Fibroblast of skin of abdomen (primary cell): ENCODE results near the gene MAP3K8. TPM values are rescaled to one million over a fixed set of nuclear protein-coding genes. Genes with fewer than 3 reads are reported as not detected.

ENCODE experiments used
- DNase-seq: peaks from one replicate; pipeline ENCODE4 v3.0.0-alpha.2; 2013
- polyA plus RNA-seq, 2 experiments: library from polyadenylated mRNA; unstranded; fragments of 120-200 nt; gene quantifications; one replicate each; pipeline ENCODE4 v1.2.1, GENCODE V29; 2013; ENCODE audit not compliant: insufficient read length in 2 of 2

MAP3K8 gene
- 7.3 TPM for polyA plus RNA-seq (2013, experiment 1 of 2; ENCODE audit: insufficient read length)
- polyA plus RNA-seq (2013, experiment 2 of 2; ENCODE audit: insufficient read length) = 7.3 TPM

GRCh38 chr10:30433730-30434272, at the start of gene MAP3K8:
Gene MAP3K8 (plus strand): TSS chr10:30434184. CDS start chr10:30438939, 4,755 bp downstream.
- peak; percentile 91 for DNase-seq

GRCh38 chr10:30384701-30385201, 49.2 kb upstream of the MAP3K8 start:
- peak; percentile 40 for DNase-seq

- no peak for DNase-seq
Measured at GRCh38 chr10:30386801-30387588, 47.0 kb upstream of the MAP3K8 start.

- peak; percentile 47 for DNase-seq
Measured at GRCh38 chr10:30387646-30388243, 46.2 kb upstream of the MAP3K8 start.

GRCh38 chr10:30389543-30389942, 44.4 kb upstream of the MAP3K8 start:
- DNase-seq = no peak

GRCh38 chr10:30390207-30390606, 43.8 kb upstream of the MAP3K8 start:
- DNase-seq = no peak

- no peak for DNase-seq
Measured at GRCh38 chr10:30391266-30391665, 42.7 kb upstream of the MAP3K8 start.

GRCh38 chr10:30392564-30392990, 41.4 kb upstream of the MAP3K8 start:
- DNase-seq = peak; percentile 48

GRCh38 chr10:30396293-30396692, 37.7 kb upstream of the MAP3K8 start:
- no peak for DNase-seq

GRCh38 chr10:30396698-30397097, 37.3 kb upstream of the MAP3K8 start:
- DNase-seq = no peak

GRCh38 chr10:30398193-30398592, 35.8 kb upstream of the MAP3K8 start:
- DNase-seq = no peak

- no peak for DNase-seq
Measured at GRCh38 chr10:30398788-30399187, 35.2 kb upstream of the MAP3K8 start.

- DNase-seq = no peak
Measured at GRCh38 chr10:30403494-30403893, 30.5 kb upstream of the MAP3K8 start.

- DNase-seq = no peak
Measured at GRCh38 chr10:30404540-30404939, 29.4 kb upstream of the MAP3K8 start.

- DNase-seq = no peak
Measured at GRCh38 chr10:30411263-30411662, 22.7 kb upstream of the MAP3K8 start.

- DNase-seq = no peak
Measured at GRCh38 chr10:30412901-30413300, 21.1 kb upstream of the MAP3K8 start.

GRCh38 chr10:30413996-30414576, 19.9 kb upstream of the MAP3K8 start:
- peak; percentile 54 for DNase-seq

GRCh38 chr10:30415593-30415992, 18.4 kb upstream of the MAP3K8 start:
- no peak for DNase-seq

- DNase-seq = no peak
Measured at GRCh38 chr10:30417301-30417700, 16.7 kb upstream of the MAP3K8 start.

GRCh38 chr10:30420266-30420665, 13.7 kb upstream of the MAP3K8 start:
- DNase-seq = no peak

GRCh38 chr10:30420766-30421165, 13.2 kb upstream of the MAP3K8 start:
- DNase-seq = no peak

GRCh38 chr10:30422151-30422695, 11.8 kb upstream of the MAP3K8 start:
- DNase-seq = no peak
